Measurements from ENCODE around the gene ABCC1.

DNA sequence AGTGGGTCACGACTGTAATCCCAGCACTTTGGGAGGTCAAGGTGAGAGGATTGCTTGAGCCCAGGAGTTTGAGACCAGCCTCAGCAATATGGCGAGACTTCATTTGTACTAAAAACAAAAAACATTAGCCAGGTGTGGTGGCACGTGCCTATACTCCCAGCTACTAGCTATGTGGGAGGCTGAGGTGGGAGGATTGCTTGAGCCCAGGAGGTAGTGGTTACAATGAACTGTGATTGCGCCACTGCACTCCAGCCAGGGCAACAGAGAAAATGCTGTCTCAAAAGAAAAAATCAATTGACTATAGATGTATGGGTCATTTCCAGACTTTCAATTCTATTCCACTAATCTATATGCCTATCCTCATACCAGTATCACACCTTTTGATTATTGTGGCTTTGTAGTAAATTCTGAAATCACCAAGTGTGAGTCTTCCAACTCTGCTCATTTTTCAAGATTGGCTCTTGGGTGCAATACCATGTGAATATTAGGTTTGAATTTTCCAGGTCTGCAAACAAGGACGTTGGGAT lies 33.8 kb upstream of the ABCC1 start:
- TF ChIP-seq, protein P1, sequence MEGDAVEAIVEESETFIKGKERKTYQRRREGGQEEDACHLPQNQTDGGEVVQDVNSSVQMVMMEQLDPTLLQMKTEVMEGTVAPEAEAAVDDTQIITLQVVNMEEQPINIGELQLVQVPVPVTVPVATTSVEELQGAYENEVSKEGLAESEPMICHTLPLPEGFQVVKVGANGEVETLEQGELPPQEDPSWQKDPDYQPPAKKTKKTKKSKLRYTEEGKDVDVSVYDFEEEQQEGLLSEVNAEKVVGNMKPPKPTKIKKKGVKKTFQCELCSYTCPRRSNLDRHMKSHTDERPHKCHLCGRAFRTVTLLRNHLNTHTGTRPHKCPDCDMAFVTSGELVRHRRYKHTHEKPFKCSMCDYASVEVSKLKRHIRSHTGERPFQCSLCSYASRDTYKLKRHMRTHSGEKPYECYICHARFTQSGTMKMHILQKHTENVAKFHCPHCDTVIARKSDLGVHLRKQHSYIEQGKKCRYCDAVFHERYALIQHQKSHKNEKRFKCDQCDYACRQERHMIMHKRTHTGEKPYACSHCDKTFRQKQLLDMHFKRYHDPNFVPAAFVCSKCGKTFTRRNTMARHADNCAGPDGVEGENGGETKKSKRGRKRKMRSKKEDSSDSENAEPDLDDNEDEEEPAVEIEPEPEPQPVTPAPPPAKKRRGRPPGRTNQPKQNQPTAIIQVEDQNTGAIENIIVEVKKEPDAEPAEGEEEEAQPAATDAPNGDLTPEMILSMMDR (IDR thresholded peaks at IDR 0.05 in 4 of 5, conservative IDR thresholded peaks at IDR 0.05 in 1 of 5), result no peak
- TF ChIP-seq POLR2A (IDR thresholded peaks at IDR 0.05), result no peak
